Measurements from ENCODE around the gene TMEM271.

DNA sequence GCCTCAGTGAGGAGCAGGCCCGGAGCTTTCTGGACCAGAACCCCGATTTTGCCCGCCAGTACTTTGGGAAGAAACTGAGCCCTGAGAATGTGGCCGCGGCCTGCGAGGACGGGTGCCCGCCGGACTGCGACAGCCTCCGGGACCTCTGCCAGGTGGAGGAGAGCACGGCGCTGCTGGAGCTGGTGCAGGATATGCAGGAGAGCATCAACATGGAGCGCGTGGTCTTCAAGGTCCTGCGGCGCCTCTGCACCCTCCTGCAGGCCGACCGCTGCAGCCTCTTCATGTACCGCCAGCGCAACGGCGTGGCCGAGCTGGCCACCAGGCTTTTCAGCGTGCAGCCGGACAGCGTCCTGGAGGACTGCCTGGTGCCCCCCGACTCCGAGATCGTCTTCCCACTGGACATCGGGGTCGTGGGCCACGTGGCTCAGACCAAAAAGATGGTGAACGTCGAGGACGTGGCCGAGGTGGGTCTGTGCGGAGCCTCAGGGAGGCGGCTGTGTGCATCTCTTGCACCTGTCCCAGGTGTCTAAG lies 49.6 kb upstream of the TMEM271 start:
- TF ChIP-seq, protein P1, sequence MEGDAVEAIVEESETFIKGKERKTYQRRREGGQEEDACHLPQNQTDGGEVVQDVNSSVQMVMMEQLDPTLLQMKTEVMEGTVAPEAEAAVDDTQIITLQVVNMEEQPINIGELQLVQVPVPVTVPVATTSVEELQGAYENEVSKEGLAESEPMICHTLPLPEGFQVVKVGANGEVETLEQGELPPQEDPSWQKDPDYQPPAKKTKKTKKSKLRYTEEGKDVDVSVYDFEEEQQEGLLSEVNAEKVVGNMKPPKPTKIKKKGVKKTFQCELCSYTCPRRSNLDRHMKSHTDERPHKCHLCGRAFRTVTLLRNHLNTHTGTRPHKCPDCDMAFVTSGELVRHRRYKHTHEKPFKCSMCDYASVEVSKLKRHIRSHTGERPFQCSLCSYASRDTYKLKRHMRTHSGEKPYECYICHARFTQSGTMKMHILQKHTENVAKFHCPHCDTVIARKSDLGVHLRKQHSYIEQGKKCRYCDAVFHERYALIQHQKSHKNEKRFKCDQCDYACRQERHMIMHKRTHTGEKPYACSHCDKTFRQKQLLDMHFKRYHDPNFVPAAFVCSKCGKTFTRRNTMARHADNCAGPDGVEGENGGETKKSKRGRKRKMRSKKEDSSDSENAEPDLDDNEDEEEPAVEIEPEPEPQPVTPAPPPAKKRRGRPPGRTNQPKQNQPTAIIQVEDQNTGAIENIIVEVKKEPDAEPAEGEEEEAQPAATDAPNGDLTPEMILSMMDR (IDR thresholded peaks at IDR 0.05 in 4 of 5, conservative IDR thresholded peaks at IDR 0.05 in 1 of 5) = no peak
- TF ChIP-seq POLR2A (IDR thresholded peaks at IDR 0.05) = no peak

Data from gastrocnemius medialis (tissue), 4 donors.